ENCODE measurements around the gene CCDC159.

CCDC159 gene

GRCh38 chr19:11321191-11322126 is 24.9 kb upstream of the CCDC159 start:
- no peaks in the 10 kb centered on the region for H3K27me3 Mint-ChIP-seq (ENCODE audit: low read depth, poor library complexity)
- H3K9me3 Mint-ChIP-seq: peaks cover 11% of the 10 kb centered on the region
- DNase-seq: no peak
- H3K4me3 Mint-ChIP-seq: no peak overlapping the region
- peaks cover 49% of the 10 kb centered on the region for H3K4me1 Mint-ChIP-seq
- H3K36me3 Mint-ChIP-seq (ENCODE audit: low read depth): peaks cover 9% of the 10 kb centered on the region
- TF ChIP-seq CTCF (IDR thresholded peaks at IDR 0.05): no peak
- peak overlapping the region; percentile 20 for H3K27ac Mint-ChIP-seq

- H3K4me1 Mint-ChIP-seq: peaks cover 49% of the 10 kb centered on the region
- DNase-seq: no peak
- H3K27me3 Mint-ChIP-seq (ENCODE audit: low read depth, poor library complexity): no peaks in the 10 kb centered on the region
- no peak for TF ChIP-seq CTCF (IDR thresholded peaks at IDR 0.05)
- H3K27ac Mint-ChIP-seq: peak overlapping the region; percentile 20
- peaks cover 11% of the 10 kb centered on the region for H3K9me3 Mint-ChIP-seq
- no peak overlapping the region for H3K4me3 Mint-ChIP-seq
- H3K36me3 Mint-ChIP-seq (ENCODE audit: low read depth): peaks cover 15% of the 10 kb centered on the region
Measured at GRCh38 chr19:11322269-11323024, 23.9 kb upstream of the CCDC159 start.

GRCh38 chr19:11323601-11324078 is 22.7 kb upstream of the CCDC159 start:
- DNase-seq: no peak
- no peak overlapping the region for H3K4me3 Mint-ChIP-seq
- no peak for TF ChIP-seq CTCF (IDR thresholded peaks at IDR 0.05)
- peaks cover 49% of the 10 kb centered on the region for H3K4me1 Mint-ChIP-seq
- H3K9me3 Mint-ChIP-seq: peaks cover 6% of the 10 kb centered on the region
- H3K36me3 Mint-ChIP-seq (ENCODE audit: low read depth): peaks cover 15% of the 10 kb centered on the region
- peak overlapping the region; percentile 86 for H3K27ac Mint-ChIP-seq
- H3K27me3 Mint-ChIP-seq (ENCODE audit: low read depth, poor library complexity): no peaks in the 10 kb centered on the region

GRCh38 chr19:11324079-11324661 is 22.1 kb upstream of the CCDC159 start:
- Mint-ChIP-seq H3K27me3 (ENCODE audit: low read depth, poor library complexity) (no peaks in the 10 kb centered on the region), H3K4me3 (no peak overlapping the region), H3K9me3 (peaks cover 3% of the 10 kb centered on the region), H3K36me3 (ENCODE audit: low read depth) (peaks cover 15% of the 10 kb centered on the region), H3K4me1 (peaks cover 47% of the 10 kb centered on the region), H3K27ac (peak overlapping the region; percentile 86)
- TF ChIP-seq CTCF (IDR thresholded peaks at IDR 0.05): no peak
- DNase-seq: no peak

- H3K4me1 Mint-ChIP-seq: peaks cover 46% of the 10 kb centered on the region
- H3K9me3 Mint-ChIP-seq: no peaks in the 10 kb centered on the region
- no peak for TF ChIP-seq CTCF (IDR thresholded peaks at IDR 0.05)
- H3K27ac Mint-ChIP-seq: peak overlapping the region; percentile 86
- no peaks in the 10 kb centered on the region for H3K27me3 Mint-ChIP-seq (ENCODE audit: low read depth, poor library complexity)
- H3K4me3 Mint-ChIP-seq: no peak overlapping the region
- H3K36me3 Mint-ChIP-seq (ENCODE audit: low read depth): peaks cover 16% of the 10 kb centered on the region
- no peak for DNase-seq
Measured at GRCh38 chr19:11324748-11325389, 21.4 kb upstream of the CCDC159 start.
